SH-SY5Y (cell line): ENCODE results near the gene GALNT11.

Source experiments
- GATA2 ChIP-seq: IDR thresholded peaks from 2 replicates; pipeline ENCODE4 v1.6.1; 2011; ENCODE audit warnings: mild to moderate bottlenecking, low read depth, low read length
- GATA3 ChIP-seq: IDR thresholded peaks from 2 replicates; pipeline ENCODE4 v1.6.1; 2011; ENCODE audit warnings: low read depth, mild to moderate bottlenecking, low read length, moderate library complexity

DNA sequence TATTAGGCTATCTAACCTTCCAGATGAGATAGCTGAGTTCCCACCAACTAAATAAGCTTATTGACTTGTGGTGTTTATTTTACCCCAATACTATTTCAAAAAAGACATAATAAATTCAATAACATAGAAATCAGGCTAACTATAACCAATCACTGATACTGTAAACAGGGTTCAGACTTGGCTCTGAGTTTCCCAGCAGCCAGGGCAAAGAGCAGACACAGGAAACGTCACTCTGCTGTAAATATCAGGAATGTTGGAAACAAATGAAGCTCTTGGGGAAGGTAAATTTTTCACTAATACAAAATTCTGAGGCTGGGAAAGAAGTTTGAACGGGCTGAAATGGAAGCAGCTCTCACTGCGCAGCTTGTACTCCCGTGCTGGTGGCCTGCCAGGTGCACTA, 114.6 kb downstream of the GALNT11 start:
- TF ChIP-seq GATA2: no peak
- no peak for TF ChIP-seq GATA3
